Fibroblast of lung (primary cell): ENCODE data around the gene KRTAP10-5.

Experiments used
- CTCF ChIP-seq, 2 donors: IDR thresholded peaks in 1 of 2; conservative IDR thresholded peaks in 1 of 2; 1 replicate in 1 of 2; 2 replicates in 1 of 2; pipeline ENCODE4 v1.5.1; 2011 to 2012; ENCODE audit warnings: low read length in 2 of 2, control low read depth in 1 of 2, inconsistent platforms in 1 of 2, low read depth in 1 of 2, mild to moderate bottlenecking in 1 of 2
- EZH2 ChIP-seq: IDR thresholded peaks from 2 replicates; pipeline ENCODE4 v1.5.1; 2012; ENCODE audit warnings: low read length, control low read depth, mild to moderate bottlenecking; ENCODE audit errors: missing control alignments

GRCh38 chr21:44542716-44543115, 37.7 kb downstream of the KRTAP10-5 start:
- TF ChIP-seq CTCF (conservative IDR thresholded peaks at IDR 0.05 in 1 of 2, IDR thresholded peaks at IDR 0.05 in 1 of 2; ENCODE audit: low read depth in 1 of 2, low read length in 2 of 2): no peak
- TF ChIP-seq EZH2: no peak
